HG03442 (cell line): Measurements from ENCODE around the gene ERBB4.

Source experiments
- ATAC-seq: cut with Tn5 transposase; IDR thresholded peaks from one replicate; pipeline ENCODE4 v1.9.1; 2021; ENCODE audit warnings: mild to moderate bottlenecking, moderate library complexity; ENCODE audit not compliant: unreplicated experiment

ERBB4 gene

GRCh38 chr2:212428681-212429478, 109.7 kb downstream of the ERBB4 start:
- no peak for ATAC-seq

GRCh38 chr2:212427638-212428037, 111.0 kb downstream of the ERBB4 start:
- ATAC-seq = no peak

- no peak for ATAC-seq
Measured at GRCh38 chr2:212426637-212427412, 111.8 kb downstream of the ERBB4 start.

- ATAC-seq = no peak
Measured at GRCh38 chr2:212424082-212424481, 114.5 kb downstream of the ERBB4 start.

- ATAC-seq = no peak
Measured at GRCh38 chr2:212423089-212423488, 115.5 kb downstream of the ERBB4 start.

- ATAC-seq = no peak
Measured at GRCh38 chr2:212421556-212422334, 116.9 kb downstream of the ERBB4 start.

- no peak for ATAC-seq
Measured at GRCh38 chr2:212416086-212416485, 122.5 kb downstream of the ERBB4 start.

- ATAC-seq = no peak
Measured at GRCh38 chr2:212414767-212415211, 123.8 kb downstream of the ERBB4 start.

- ATAC-seq = no peak
Measured at GRCh38 chr2:212409560-212409959, 129.0 kb downstream of the ERBB4 start.

GRCh38 chr2:212408524-212408923, 130.1 kb downstream of the ERBB4 start:
- no peak for ATAC-seq

GRCh38 chr2:212406716-212407115, 131.9 kb downstream of the ERBB4 start:
- ATAC-seq = no peak

- no peak for ATAC-seq
Measured at GRCh38 chr2:212402316-212402715, 136.3 kb downstream of the ERBB4 start.

GRCh38 chr2:212398316-212398715, 140.3 kb downstream of the ERBB4 start:
- ATAC-seq = no peak

- ATAC-seq = no peak
Measured at GRCh38 chr2:212392544-212392943, 146.1 kb downstream of the ERBB4 start.

GRCh38 chr2:212392043-212392442, 146.6 kb downstream of the ERBB4 start:
- no peak for ATAC-seq

GRCh38 chr2:212387146-212387545, 151.5 kb downstream of the ERBB4 start:
- ATAC-seq = no peak

GRCh38 chr2:212385241-212385640, 153.4 kb downstream of the ERBB4 start:
- no peak for ATAC-seq

- no peak for ATAC-seq
Measured at GRCh38 chr2:212384027-212384426, 154.6 kb downstream of the ERBB4 start.

GRCh38 chr2:212381428-212382102, 157.0 kb downstream of the ERBB4 start:
- ATAC-seq = no peak

GRCh38 chr2:212379103-212379502, 159.5 kb downstream of the ERBB4 start:
- no peak for ATAC-seq

- ATAC-seq = no peak
Measured at GRCh38 chr2:212367431-212367830, 171.2 kb downstream of the ERBB4 start.
